ENCODE results near the gene ATG7. TPM values are rescaled to one million over a fixed set of nuclear protein-coding genes. Genes with fewer than 3 reads are reported as not detected.

The ATG7 gene
- total RNA-seq, 1 donor from 2014 or later = 42.5 TPM

- no peak for DNase-seq (ENCODE audit: extremely low spot score, unreplicated experiment)
- Mint-ChIP-seq H3K4me1 (ENCODE audit: unreplicated experiment) (peaks cover 16% of the 10 kb centered on the region), H3K27me3 (ENCODE audit: unreplicated experiment) (no peaks in the 10 kb centered on the region), H3K27ac (ENCODE audit: unreplicated experiment) (no peak overlapping the region), H3K4me3 (ENCODE audit: unreplicated experiment) (no peak overlapping the region), H3K9me3 (ENCODE audit: unreplicated experiment) (no peaks in the 10 kb centered on the region), H3K36me3 (ENCODE audit: unreplicated experiment) (peaks cover 12% of the 10 kb centered on the region)
- no peak for TF ChIP-seq CTCF (IDR thresholded peaks at IDR 0.05)
These were observed 99.5 kb downstream of the ATG7 start for GRCh38 chr3:11371747-11372146.

GRCh38 chr3:11373235-11373634 lies 101.0 kb downstream of the ATG7 start:
- DNase-seq (ENCODE audit: extremely low spot score, unreplicated experiment) = no peak
- no peaks in the 10 kb centered on the region for H3K9me3 Mint-ChIP-seq (ENCODE audit: unreplicated experiment)
- H3K4me1 Mint-ChIP-seq (ENCODE audit: unreplicated experiment) = peaks cover 17% of the 10 kb centered on the region
- H3K4me3 Mint-ChIP-seq (ENCODE audit: unreplicated experiment) = no peak overlapping the region
- peaks cover 8% of the 10 kb centered on the region for H3K36me3 Mint-ChIP-seq (ENCODE audit: unreplicated experiment)
- no peaks in the 10 kb centered on the region for H3K27me3 Mint-ChIP-seq (ENCODE audit: unreplicated experiment)
- H3K27ac Mint-ChIP-seq (ENCODE audit: unreplicated experiment) = no peak overlapping the region
- TF ChIP-seq CTCF (IDR thresholded peaks at IDR 0.05) = no peak

GRCh38 chr3:11373654-11374053 lies 101.5 kb downstream of the ATG7 start:
- H3K27me3 Mint-ChIP-seq (ENCODE audit: unreplicated experiment) = no peaks in the 10 kb centered on the region
- no peaks in the 10 kb centered on the region for H3K9me3 Mint-ChIP-seq (ENCODE audit: unreplicated experiment)
- H3K36me3 Mint-ChIP-seq (ENCODE audit: unreplicated experiment) = peaks cover 8% of the 10 kb centered on the region
- peaks cover 18% of the 10 kb centered on the region for H3K4me1 Mint-ChIP-seq (ENCODE audit: unreplicated experiment)
- H3K4me3 Mint-ChIP-seq (ENCODE audit: unreplicated experiment) = no peak overlapping the region
- no peak for DNase-seq (ENCODE audit: extremely low spot score, unreplicated experiment)
- H3K27ac Mint-ChIP-seq (ENCODE audit: unreplicated experiment) = no peak overlapping the region
- no peak for TF ChIP-seq CTCF (IDR thresholded peaks at IDR 0.05)

- Mint-ChIP-seq H3K36me3 (ENCODE audit: unreplicated experiment) (peaks cover 8% of the 10 kb centered on the region), H3K4me1 (ENCODE audit: unreplicated experiment) (peaks cover 31% of the 10 kb centered on the region), H3K4me3 (ENCODE audit: unreplicated experiment) (no peak overlapping the region), H3K27me3 (ENCODE audit: unreplicated experiment) (no peaks in the 10 kb centered on the region), H3K27ac (ENCODE audit: unreplicated experiment) (no peak overlapping the region), H3K9me3 (ENCODE audit: unreplicated experiment) (no peaks in the 10 kb centered on the region)
- no peak for DNase-seq (ENCODE audit: extremely low spot score, unreplicated experiment)
- no peak for TF ChIP-seq CTCF (IDR thresholded peaks at IDR 0.05)
These were observed 103.3 kb downstream of the ATG7 start for GRCh38 chr3:11375333-11376088.

- Mint-ChIP-seq H3K4me1 (ENCODE audit: unreplicated experiment) (peaks cover 50% of the 10 kb centered on the region), H3K4me3 (ENCODE audit: unreplicated experiment) (no peak overlapping the region), H3K36me3 (ENCODE audit: unreplicated experiment) (peaks cover 6% of the 10 kb centered on the region), H3K27me3 (ENCODE audit: unreplicated experiment) (no peaks in the 10 kb centered on the region), H3K9me3 (ENCODE audit: unreplicated experiment) (no peaks in the 10 kb centered on the region), H3K27ac (ENCODE audit: unreplicated experiment) (no peak overlapping the region)
- no peak for DNase-seq (ENCODE audit: extremely low spot score, unreplicated experiment)
- no peak for TF ChIP-seq CTCF (IDR thresholded peaks at IDR 0.05)
These were observed 105.5 kb downstream of the ATG7 start for GRCh38 chr3:11377719-11378118.

Data from osteocyte (in vitro differentiated cells).